SK-N-MC (cell line): Measurements from ENCODE around the gene SCNN1G.

Experiments
- DNase-seq: peaks from one replicate; pipeline ENCODE4 v3.0.0-alpha.2; 2011; ENCODE audit warnings: low read depth, low spot score
- H3K27ac ChIP-seq: fragments of 200-600 bp; sonication (generic); 2 replicates; pipeline ENCODE4 v1.5.1; 2016; ENCODE audit warnings: mixed run types
- H3K36me3 ChIP-seq: fragments of 200-600 bp; sonication (generic); 2 replicates; pipeline ENCODE4 v1.6.1; 2017; ENCODE audit warnings: antibody characterized with exemption, low read length, mixed read lengths; ENCODE audit not compliant: insufficient read depth
- H3K4me3 ChIP-seq: fragments of 200-600 bp; sonication (generic); 2 replicates; pipeline ENCODE4 v1.5.1; 2016
- H3K9ac ChIP-seq: fragments of 200-600 bp; sonication (generic); 2 replicates; pipeline ENCODE4 v1.8.0; 2017; ENCODE audit warnings: mixed run types, mixed read lengths; ENCODE audit not compliant: insufficient read length
- H3K9me3 ChIP-seq: fragments of 200-600 bp; sonication (generic); 2 replicates; pipeline ENCODE4 v1.6.1; 2017; ENCODE audit warnings: low read depth, mild to moderate bottlenecking, antibody characterized with exemption, low read length, moderate library complexity, mixed read lengths
- EZH2 ChIP-seq: fragments of 200-600 bp; sonication (generic); IDR thresholded peaks from one replicate; pipeline ENCODE4 v1.6.1; 2017; ENCODE audit warnings: antibody characterized with exemption
- FOXP2 ChIP-seq: optimal IDR thresholded peaks from 2 replicates; pipeline ENCODE3; 2011; ENCODE audit warnings: mild to moderate bottlenecking, moderate library complexity; ENCODE audit not compliant: insufficient read depth; ENCODE audit errors: extremely low read length, control extremely low read depth
- POLR2AphosphoS5 ChIP-seq: IDR thresholded peaks from 2 replicates; pipeline ENCODE4 v1.6.1; 2012; ENCODE audit warnings: mild to moderate bottlenecking, low read depth, low read length, borderline replicate concordance

The SCNN1G gene

GRCh38 chr16:23160574-23160973, 22.0 kb upstream of the SCNN1G start:
- Histone ChIP-seq H3K4me3 (no peak overlapping the region), H3K27ac (no peak overlapping the region), H3K9me3 (no peaks in the 10 kb centered on the region), H3K9ac (no peak overlapping the region), H3K36me3 (no peaks in the 10 kb centered on the region)
- TF ChIP-seq EZH2, result no peak
- no peak for TF ChIP-seq FOXP2
- TF ChIP-seq POLR2AphosphoS5, result no peak
- DNase-seq, result no peak

- TF ChIP-seq EZH2 (no peak), FOXP2 (no peak), POLR2AphosphoS5 (no peak)
- H3K9me3 ChIP-seq, result no peaks in the 10 kb centered on the region
- H3K4me3 ChIP-seq, result no peak overlapping the region
- no peak for DNase-seq
- no peak overlapping the region for H3K27ac ChIP-seq
- H3K9ac ChIP-seq, result no peak overlapping the region
- no peaks in the 10 kb centered on the region for H3K36me3 ChIP-seq
Measured at GRCh38 chr16:23163921-23164320, 18.6 kb upstream of the SCNN1G start.

- no peak overlapping the region for H3K9ac ChIP-seq
- H3K4me3 ChIP-seq, result no peak overlapping the region
Measured at GRCh38 chr16:23164736-23165135, 17.8 kb upstream of the SCNN1G start.

GRCh38 chr16:23172583-23172982, 10.0 kb upstream of the SCNN1G start:
- no peak overlapping the region for H3K9ac ChIP-seq
- no peak for TF ChIP-seq POLR2AphosphoS5
- TF ChIP-seq FOXP2, result no peak
- no peak for TF ChIP-seq EZH2
- H3K9me3 ChIP-seq, result no peaks in the 10 kb centered on the region
- DNase-seq, result no peak
- no peak overlapping the region for H3K4me3 ChIP-seq
- no peaks in the 10 kb centered on the region for H3K36me3 ChIP-seq
- no peak overlapping the region for H3K27ac ChIP-seq

More at GRCh38 chr16:23164736-23165135, 17.8 kb upstream of the SCNN1G start:
- Histone ChIP-seq H3K27ac (no peak overlapping the region), H3K36me3 (no peaks in the 10 kb centered on the region), H3K9me3 (no peaks in the 10 kb centered on the region)
- TF ChIP-seq EZH2, result no peak
- no peak for TF ChIP-seq POLR2AphosphoS5
- no peak for TF ChIP-seq FOXP2
- DNase-seq, result no peak

- no peak overlapping the region for H3K4me3 ChIP-seq
- no peaks in the 10 kb centered on the region for H3K36me3 ChIP-seq
- no peaks in the 10 kb centered on the region for H3K9me3 ChIP-seq
- no peak for DNase-seq
- no peak overlapping the region for H3K9ac ChIP-seq
- TF ChIP-seq FOXP2 (no peak), POLR2AphosphoS5 (no peak), EZH2 (no peak)
- no peak overlapping the region for H3K27ac ChIP-seq
Measured at GRCh38 chr16:23172994-23173393, 9.6 kb upstream of the SCNN1G start.

- H3K4me3 ChIP-seq, result no peak overlapping the region
- H3K27ac ChIP-seq, result no peak overlapping the region
- DNase-seq, result no peak
- H3K9me3 ChIP-seq, result no peaks in the 10 kb centered on the region
- TF ChIP-seq FOXP2, result no peak
- no peak for TF ChIP-seq POLR2AphosphoS5
- TF ChIP-seq EZH2, result no peak
- H3K36me3 ChIP-seq, result no peaks in the 10 kb centered on the region
- H3K9ac ChIP-seq, result no peak overlapping the region
Measured at GRCh38 chr16:23174622-23175021, 7.9 kb upstream of the SCNN1G start.

GRCh38 chr16:23175651-23176050, 6.9 kb upstream of the SCNN1G start:
- no peak for DNase-seq
- H3K9ac ChIP-seq, result no peak overlapping the region
- no peaks in the 10 kb centered on the region for H3K36me3 ChIP-seq

GRCh38 chr16:23181506-23181905, 1.0 kb upstream of the SCNN1G start:
- peak overlapping the region; percentile 45; the same call in 1 of the 2 replicates for H3K4me3 ChIP-seq
- H3K36me3 ChIP-seq, result no peaks in the 10 kb centered on the region
- H3K9ac ChIP-seq, result no peak overlapping the region
- H3K27ac ChIP-seq, result no peak overlapping the region
- no peak for TF ChIP-seq EZH2
- no peak for TF ChIP-seq POLR2AphosphoS5
- no peak for TF ChIP-seq FOXP2
- DNase-seq, result no peak
- no peaks in the 10 kb centered on the region for H3K9me3 ChIP-seq

More at GRCh38 chr16:23175651-23176050, 6.9 kb upstream of the SCNN1G start:
- H3K9me3 ChIP-seq, result no peaks in the 10 kb centered on the region
- H3K27ac ChIP-seq, result no peak overlapping the region
- H3K4me3 ChIP-seq, result no peak overlapping the region
- TF ChIP-seq EZH2, result no peak
- TF ChIP-seq FOXP2, result no peak
- TF ChIP-seq POLR2AphosphoS5, result no peak

GRCh38 chr16:23182206-23182678, 303 bp upstream of the SCNN1G start:
- H3K9ac ChIP-seq, result no peak overlapping the region
- TF ChIP-seq FOXP2 (peak; percentile 41), POLR2AphosphoS5 (no peak), EZH2 (no peak)
- no peaks in the 10 kb centered on the region for H3K9me3 ChIP-seq
- no peak for DNase-seq
- H3K36me3 ChIP-seq, result no peaks in the 10 kb centered on the region
- H3K4me3 ChIP-seq, result peak overlapping the region; percentile 71
- H3K27ac ChIP-seq, result no peak overlapping the region
